ENCODE results near the gene KRTAP12-1. TPM values are rescaled to one million over a fixed set of nuclear protein-coding genes. Genes with fewer than 3 reads are reported as not detected.

KRTAP12-1 gene
- total RNA-seq, 6 experiments from 2014 or later = not detected

- peaks cover 5% of the 10 kb centered on the region; the same call in 1 of the 2 replicates for H3K36me3 Mint-ChIP-seq (ENCODE audit: low read depth)
- H3K27me3 Mint-ChIP-seq (ENCODE audit: insufficient read depth) = peaks cover 8% of the 10 kb centered on the region
- H3K27ac Mint-ChIP-seq = no peak within 1 kb of the TSS
- H3K4me3 Mint-ChIP-seq = no peak within 1 kb of the TSS
- DNase-seq = no peak
- H3K9me3 Mint-ChIP-seq = peaks cover 29% of the 10 kb centered on the region
- TF ChIP-seq CTCF (IDR thresholded peaks at IDR 0.05) = no peak
- H3K4me1 Mint-ChIP-seq (ENCODE audit: low read depth) = no peaks in the 10 kb centered on the region
Observed at GRCh38 chr21:44637018-44637850, 44.7 kb downstream of the KRTAP12-1 start, which contains the start of gene KRTAP10-10. TSS of gene KRTAP10-10 (plus strand) at chr21:44637356. CDS start at chr21:44637418, 62 bp downstream.

- no peak for TF ChIP-seq CTCF (IDR thresholded peaks at IDR 0.05)
- DNase-seq = no peak
- H3K27ac Mint-ChIP-seq = no peak overlapping the region
- H3K36me3 Mint-ChIP-seq (ENCODE audit: low read depth) = peaks cover 10% of the 10 kb centered on the region
- H3K4me1 Mint-ChIP-seq (ENCODE audit: low read depth) = no peaks in the 10 kb centered on the region
- peaks cover 34% of the 10 kb centered on the region for H3K9me3 Mint-ChIP-seq
- H3K4me3 Mint-ChIP-seq = no peak overlapping the region
- peaks cover 6% of the 10 kb centered on the region for H3K27me3 Mint-ChIP-seq (ENCODE audit: insufficient read depth)
Observed at GRCh38 chr21:44636209-44637017, 45.5 kb downstream of the KRTAP12-1 start.

GRCh38 chr21:44632067-44632466 is 49.9 kb downstream of the KRTAP12-1 start:
- no peaks in the 10 kb centered on the region for H3K4me1 Mint-ChIP-seq (ENCODE audit: low read depth)
- no peak overlapping the region for H3K27ac Mint-ChIP-seq
- DNase-seq = no peak
- H3K36me3 Mint-ChIP-seq (ENCODE audit: low read depth) = peaks cover 10% of the 10 kb centered on the region; the same call in 1 of the 2 replicates
- TF ChIP-seq CTCF (IDR thresholded peaks at IDR 0.05) = no peak
- peaks cover 2% of the 10 kb centered on the region for H3K27me3 Mint-ChIP-seq (ENCODE audit: insufficient read depth)
- peaks cover 37% of the 10 kb centered on the region for H3K9me3 Mint-ChIP-seq
- no peak overlapping the region for H3K4me3 Mint-ChIP-seq

Other genes starting within 250 kb of the KRTAP12-1 start
- gene LRRC3, start 226.7 kb downstream of the KRTAP12-1 start, total RNA-seq (2021; fragmentation: NEBNext Ultra II Directional; extraction: Animal tissue kit (Norgen Biotek cat#: 25700)) = not detected
- gene KRTAP10-1, start 142.0 kb downstream of the KRTAP12-1 start, total RNA-seq (2021; fragmentation: NEBNext Ultra II Directional; extraction: Animal tissue kit (Norgen Biotek cat#: 25700)) = not detected
- not detected for gene KRTAP10-2, start 130.7 kb downstream of the KRTAP12-1 start, total RNA-seq (2021; fragmentation: NEBNext Ultra II Directional; extraction: Animal tissue kit (Norgen Biotek cat#: 25700))
- not detected for gene KRTAP10-3, start 123.4 kb downstream of the KRTAP12-1 start, total RNA-seq (2021; fragmentation: NEBNext Ultra II Directional; extraction: Animal tissue kit (Norgen Biotek cat#: 25700))
- gene KRTAP10-4, start 108.4 kb downstream of the KRTAP12-1 start, total RNA-seq (2021; fragmentation: NEBNext Ultra II Directional; extraction: Animal tissue kit (Norgen Biotek cat#: 25700)) = not detected
- gene KRTAP10-5, start 101.6 kb downstream of the KRTAP12-1 start, total RNA-seq (2021; fragmentation: NEBNext Ultra II Directional; extraction: Animal tissue kit (Norgen Biotek cat#: 25700)) = not detected
- gene KRTAP10-6, start 89.7 kb downstream of the KRTAP12-1 start, total RNA-seq (2021; fragmentation: NEBNext Ultra II Directional; extraction: Animal tissue kit (Norgen Biotek cat#: 25700)) = not detected
- not detected for gene KRTAP10-7, start 81.6 kb downstream of the KRTAP12-1 start, total RNA-seq (2021; fragmentation: NEBNext Ultra II Directional; extraction: Animal tissue kit (Norgen Biotek cat#: 25700))
- not detected for gene KRTAP10-8, start 70.1 kb downstream of the KRTAP12-1 start, total RNA-seq (2021; fragmentation: NEBNext Ultra II Directional; extraction: Animal tissue kit (Norgen Biotek cat#: 25700))
- gene KRTAP10-9, start 55.1 kb downstream of the KRTAP12-1 start, total RNA-seq (2021; fragmentation: NEBNext Ultra II Directional; extraction: Animal tissue kit (Norgen Biotek cat#: 25700)) = not detected
- gene KRTAP10-10, start 44.8 kb downstream of the KRTAP12-1 start, total RNA-seq (2021; fragmentation: NEBNext Ultra II Directional; extraction: Animal tissue kit (Norgen Biotek cat#: 25700)) = not detected
- gene KRTAP10-11, start 35.7 kb downstream of the KRTAP12-1 start, total RNA-seq (2021; fragmentation: NEBNext Ultra II Directional; extraction: Animal tissue kit (Norgen Biotek cat#: 25700)) = not detected
- gene KRTAP12-4, start 27.5 kb downstream of the KRTAP12-1 start, total RNA-seq (2021; fragmentation: NEBNext Ultra II Directional; extraction: Animal tissue kit (Norgen Biotek cat#: 25700)) = not detected
- not detected for gene KRTAP12-3, start 24.2 kb downstream of the KRTAP12-1 start, total RNA-seq (2021; fragmentation: NEBNext Ultra II Directional; extraction: Animal tissue kit (Norgen Biotek cat#: 25700))
- not detected for gene KRTAP12-2, start 15.2 kb downstream of the KRTAP12-1 start, total RNA-seq (2021; fragmentation: NEBNext Ultra II Directional; extraction: Animal tissue kit (Norgen Biotek cat#: 25700))
- gene KRTAP10-12, start 15.0 kb upstream of the KRTAP12-1 start, total RNA-seq (2021; fragmentation: NEBNext Ultra II Directional; extraction: Animal tissue kit (Norgen Biotek cat#: 25700)) = not detected
- not detected for gene TSPEAR, start 29.4 kb upstream of the KRTAP12-1 start, total RNA-seq (2021; fragmentation: NEBNext Ultra II Directional; extraction: Animal tissue kit (Norgen Biotek cat#: 25700))
- gene UBE2G2, start 119.7 kb upstream of the KRTAP12-1 start, total RNA-seq (2021; fragmentation: NEBNext Ultra II Directional; extraction: Animal tissue kit (Norgen Biotek cat#: 25700)) = 10 to 100 TPM; 53.5 to 73.3 (median 61.0) TPM
- gene SUMO3, start 135.9 kb upstream of the KRTAP12-1 start, total RNA-seq (2021; fragmentation: NEBNext Ultra II Directional; extraction: Animal tissue kit (Norgen Biotek cat#: 25700)) = 100 to 1,000 TPM; 116 to 160 (median 147) TPM
- gene PTTG1IP, start 191.5 kb upstream of the KRTAP12-1 start, total RNA-seq (2021; fragmentation: NEBNext Ultra II Directional; extraction: Animal tissue kit (Norgen Biotek cat#: 25700)) = 100 to 1,000 TPM; 241 to 290 (median 277) TPM
- under 1 TPM in 3 of 6 experiments, not detected in 3; 0.19 to 0.45 (median 0.33) TPM for gene ITGB2, start 238.7 kb upstream of the KRTAP12-1 start, total RNA-seq (2021; fragmentation: NEBNext Ultra II Directional; extraction: Animal tissue kit (Norgen Biotek cat#: 25700))

Data from HFFc6 (cell line).